Smooth muscle cell (in vitro differentiated cells): ENCODE data around the gene SIGLEC5. TPM values are rescaled to one million over a fixed set of nuclear protein-coding genes. Genes with fewer than 3 reads are reported as not detected.

Source experiments
- DNase-seq: peaks from one replicate; lab custom pipeline; 2025; ENCODE audit not compliant: unreplicated experiment; lab: John Stamatoyannopoulos, UW
- H2AFZ ChIP-seq: fragments of 200-600 bp; sonication (generic); 2 replicates; pipeline ENCODE4 v1.6.0; 2016; ENCODE audit warnings: antibody characterized with exemption, low read depth, mild to moderate bottlenecking
- H3F3A ChIP-seq: fragments of 200-600 bp; sonication (generic); 2 replicates; pipeline ENCODE4 v1.6.0; 2017; ENCODE audit warnings: antibody characterized with exemption, low read depth
- H3K27ac ChIP-seq: fragments of 200-600 bp; sonication (generic); 2 replicates; pipeline ENCODE4 v1.5.1; 2016; ENCODE audit warnings: low read depth, mild to moderate bottlenecking
- H3K27me3 ChIP-seq: fragments of 200-600 bp; sonication (generic); 2 replicates; pipeline ENCODE4 v1.6.1; 2016; ENCODE audit warnings: low read depth, mild to moderate bottlenecking
- H3K36me3 ChIP-seq: fragments of 200-600 bp; sonication (generic); 2 replicates; pipeline ENCODE4 v1.5.1; 2016; ENCODE audit warnings: low read depth
- H3K4me1 ChIP-seq: fragments of 200-600 bp; sonication (generic); 2 replicates; pipeline ENCODE4 v1.5.1; 2016; ENCODE audit warnings: low read depth
- H3K4me2 ChIP-seq: fragments of 200-600 bp; sonication (generic); 2 replicates; pipeline ENCODE4 v1.6.0; 2016; ENCODE audit warnings: mild to moderate bottlenecking
- H3K4me3 ChIP-seq: fragments of 200-600 bp; sonication (generic); 2 replicates; pipeline ENCODE4 v1.5.1; 2016; ENCODE audit warnings: mild to moderate bottlenecking
- H3K79me2 ChIP-seq: fragments of 200-600 bp; sonication (generic); 2 replicates; pipeline ENCODE4 v1.6.0; 2016; ENCODE audit warnings: low read depth, mild to moderate bottlenecking
- H3K9ac ChIP-seq: fragments of 200-600 bp; sonication (generic); 2 replicates; pipeline ENCODE4 v1.6.0; 2016; ENCODE audit warnings: low read depth
- H3K9me3 ChIP-seq: fragments of 200-600 bp; sonication (generic); replicated peaks from 2 replicates; pipeline ENCODE4 v1.5.1; 2016; ENCODE audit warnings: low read depth
- H4K20me1 ChIP-seq: fragments of 200-600 bp; sonication (generic); 2 replicates; pipeline ENCODE4 v1.6.0; 2016; ENCODE audit warnings: low read depth
- CTCF ChIP-seq: fragments of 200-600 bp; sonication (generic); IDR thresholded peaks from 2 replicates; pipeline ENCODE4 v1.5.1; 2017; ENCODE audit warnings: borderline replicate concordance, mild to moderate bottlenecking, antibody characterized with exemption; ENCODE audit not compliant: insufficient read depth, poor library complexity, severe bottlenecking
- WGBS: methylation state at CpG from one replicate; pipeline ENCODE4 v1.1.7; 2016; ENCODE audit warnings: low lambda C conversion rate; 5-methylcytosine and 5-hydroxymethylcytosine counted together
- polyA plus RNA-seq: library from polyadenylated mRNA; unstranded; fragments of >200 nt; fragmentation: Nextera tagmentation; extraction: Ambion mirVana; gene quantifications from 2 replicates; pipeline ENCODE4 v1.2.1, GENCODE V29; 2016
- total RNA-seq: library from RNA; depleted of rRNA; stranded (reverse); fragments of >200 nt; gene quantifications from 2 replicates; pipeline ENCODE4 v1.2.3, GENCODE V29; 2014

The SIGLEC5 gene
- total and polyA plus RNA-seq, 2 experiments from 2014 or later: not detected

GRCh38 chr19:51592521-51592920 lies 37.7 kb downstream of the SIGLEC5 start:
- Histone ChIP-seq H3K27me3 (no peaks in the 10 kb centered on the region), H4K20me1 (no peaks in the 10 kb centered on the region), H3K27ac (no peak overlapping the region), H3K4me2 (no peak overlapping the region), H3K4me1 (no peaks in the 10 kb centered on the region), H3F3A (no peaks in the 10 kb centered on the region), H3K79me2 (no peaks in the 10 kb centered on the region), H3K9me3 (no peaks in the 10 kb centered on the region), H3K9ac (no peak overlapping the region), H3K4me3 (no peak overlapping the region), H3K36me3 (peaks cover 3% of the 10 kb centered on the region), H2AFZ (no peak overlapping the region)
- TF ChIP-seq CTCF: no peak
- WGBS: 63% methylated on average over 1 of the region's 1 CpG
- DNase-seq: no peak

- Histone ChIP-seq H3K4me2 (no peak overlapping the region), H3K9ac (no peak overlapping the region), H3K27me3 (no peaks in the 10 kb centered on the region), H2AFZ (no peak overlapping the region), H3K4me3 (no peak overlapping the region), H3K27ac (no peak overlapping the region), H3F3A (no peaks in the 10 kb centered on the region), H3K4me1 (no peaks in the 10 kb centered on the region), H3K9me3 (peaks cover 16% of the 10 kb centered on the region), H4K20me1 (no peaks in the 10 kb centered on the region), H3K36me3 (peaks cover 16% of the 10 kb centered on the region), H3K79me2 (no peaks in the 10 kb centered on the region)
- TF ChIP-seq CTCF: no peak
- WGBS: 85% methylated on average over 3 of the region's 3 CpGs
- no peak for DNase-seq
Observed at GRCh38 chr19:51590441-51590840, 39.8 kb downstream of the SIGLEC5 start.

GRCh38 chr19:51589511-51589910 lies 40.7 kb downstream of the SIGLEC5 start:
- no peaks in the 10 kb centered on the region for H3K4me1 ChIP-seq
- TF ChIP-seq CTCF: no peak
- H3K79me2 ChIP-seq: no peaks in the 10 kb centered on the region
- H3K27ac ChIP-seq: no peak overlapping the region
- H3K27me3 ChIP-seq: no peaks in the 10 kb centered on the region
- H3F3A ChIP-seq: no peaks in the 10 kb centered on the region
- no peaks in the 10 kb centered on the region for H4K20me1 ChIP-seq
- no peak overlapping the region for H3K9ac ChIP-seq
- H3K36me3 ChIP-seq: peaks cover 16% of the 10 kb centered on the region
- peaks cover 17% of the 10 kb centered on the region for H3K9me3 ChIP-seq
- H3K4me2 ChIP-seq: no peak overlapping the region
- no peak overlapping the region for H3K4me3 ChIP-seq
- 91% methylated on average over 2 of the region's 2 CpGs for WGBS
- no peak overlapping the region for H2AFZ ChIP-seq
- no peak for DNase-seq
